Right hindlimb (tissue), 1 donor: ENCODE measurements around the gene PAPLN.
A peak's percentile ranks its signal among the peaks of the same experiment; 100 is the strongest.
"Not testable (repeated sequence)": the region's sequence is repeated elsewhere in the genome, so short reads cannot be mapped to it uniquely, and the experiment has no call there.

Experiments
- DNase-seq: peaks from one replicate; pipeline ENCODE4 v3.0.0-alpha.2; 2018

PAPLN gene, protein sequence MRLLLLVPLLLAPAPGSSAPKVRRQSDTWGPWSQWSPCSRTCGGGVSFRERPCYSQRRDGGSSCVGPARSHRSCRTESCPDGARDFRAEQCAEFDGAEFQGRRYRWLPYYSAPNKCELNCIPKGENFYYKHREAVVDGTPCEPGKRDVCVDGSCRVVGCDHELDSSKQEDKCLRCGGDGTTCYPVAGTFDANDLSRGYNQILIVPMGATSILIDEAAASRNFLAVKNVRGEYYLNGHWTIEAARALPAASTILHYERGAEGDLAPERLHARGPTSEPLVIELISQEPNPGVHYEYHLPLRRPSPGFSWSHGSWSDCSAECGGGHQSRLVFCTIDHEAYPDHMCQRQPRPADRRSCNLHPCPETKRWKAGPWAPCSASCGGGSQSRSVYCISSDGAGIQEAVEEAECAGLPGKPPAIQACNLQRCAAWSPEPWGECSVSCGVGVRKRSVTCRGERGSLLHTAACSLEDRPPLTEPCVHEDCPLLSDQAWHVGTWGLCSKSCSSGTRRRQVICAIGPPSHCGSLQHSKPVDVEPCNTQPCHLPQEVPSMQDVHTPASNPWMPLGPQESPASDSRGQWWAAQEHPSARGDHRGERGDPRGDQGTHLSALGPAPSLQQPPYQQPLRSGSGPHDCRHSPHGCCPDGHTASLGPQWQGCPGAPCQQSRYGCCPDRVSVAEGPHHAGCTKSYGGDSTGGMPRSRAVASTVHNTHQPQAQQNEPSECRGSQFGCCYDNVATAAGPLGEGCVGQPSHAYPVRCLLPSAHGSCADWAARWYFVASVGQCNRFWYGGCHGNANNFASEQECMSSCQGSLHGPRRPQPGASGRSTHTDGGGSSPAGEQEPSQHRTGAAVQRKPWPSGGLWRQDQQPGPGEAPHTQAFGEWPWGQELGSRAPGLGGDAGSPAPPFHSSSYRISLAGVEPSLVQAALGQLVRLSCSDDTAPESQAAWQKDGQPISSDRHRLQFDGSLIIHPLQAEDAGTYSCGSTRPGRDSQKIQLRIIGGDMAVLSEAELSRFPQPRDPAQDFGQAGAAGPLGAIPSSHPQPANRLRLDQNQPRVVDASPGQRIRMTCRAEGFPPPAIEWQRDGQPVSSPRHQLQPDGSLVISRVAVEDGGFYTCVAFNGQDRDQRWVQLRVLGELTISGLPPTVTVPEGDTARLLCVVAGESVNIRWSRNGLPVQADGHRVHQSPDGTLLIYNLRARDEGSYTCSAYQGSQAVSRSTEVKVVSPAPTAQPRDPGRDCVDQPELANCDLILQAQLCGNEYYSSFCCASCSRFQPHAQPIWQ

DNA sequence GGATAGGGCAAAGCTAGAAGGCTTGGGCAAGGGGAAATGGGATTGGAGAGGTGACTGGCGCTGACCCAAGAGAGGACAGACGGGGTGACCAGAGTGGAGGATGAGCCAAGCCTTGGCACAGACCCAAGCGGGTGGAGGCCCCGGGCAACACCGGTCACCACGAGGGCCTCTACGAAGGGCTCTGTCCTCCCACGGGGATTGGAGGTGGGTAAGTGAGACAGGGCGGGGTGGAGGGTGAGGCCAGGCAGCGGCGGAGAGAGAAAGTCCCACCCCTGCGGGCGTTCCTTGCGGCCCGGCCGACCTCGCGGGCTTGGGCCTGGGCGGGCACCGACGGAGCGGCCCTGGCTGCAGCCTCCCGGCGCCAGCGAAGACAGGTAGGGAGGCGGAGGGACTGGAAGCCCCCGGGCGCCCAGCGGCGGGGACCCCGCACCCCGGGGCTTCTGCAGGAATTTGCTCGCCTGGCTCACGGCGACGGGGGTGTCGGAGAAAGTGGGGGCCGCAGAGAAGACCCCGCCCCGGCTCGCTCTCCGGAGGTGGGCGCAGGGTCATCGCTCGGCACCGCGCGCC is at the start of gene PAPLN:
PAPLN (plus strand) TSS at position 288 of the 567 bp plus-strand sequence. CDS start 2,273 bp downstream, outside the sequence.
- DNase-seq = no peak

DNA sequence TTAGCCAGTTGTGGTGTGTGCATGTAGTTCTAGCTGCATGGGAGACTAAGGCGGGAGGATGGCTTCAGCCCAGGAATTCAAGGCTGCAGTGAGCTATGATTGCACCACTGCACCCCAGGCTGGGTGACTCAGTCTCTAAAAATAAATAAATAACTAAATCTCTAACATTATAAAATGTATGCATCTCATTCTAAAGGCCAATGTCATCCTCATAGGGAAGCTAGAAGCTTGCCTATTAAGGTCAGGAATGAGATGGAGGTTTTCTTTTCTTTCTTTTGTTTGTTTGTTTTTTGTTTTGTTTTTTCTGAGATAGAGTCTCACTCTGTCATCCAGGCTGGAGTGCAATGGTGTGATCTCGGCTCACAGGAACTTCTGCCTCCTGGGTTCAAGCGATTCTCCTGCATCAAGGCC is 48.8 kb upstream of the PAPLN start:
- DNase-seq = no peak

DNA sequence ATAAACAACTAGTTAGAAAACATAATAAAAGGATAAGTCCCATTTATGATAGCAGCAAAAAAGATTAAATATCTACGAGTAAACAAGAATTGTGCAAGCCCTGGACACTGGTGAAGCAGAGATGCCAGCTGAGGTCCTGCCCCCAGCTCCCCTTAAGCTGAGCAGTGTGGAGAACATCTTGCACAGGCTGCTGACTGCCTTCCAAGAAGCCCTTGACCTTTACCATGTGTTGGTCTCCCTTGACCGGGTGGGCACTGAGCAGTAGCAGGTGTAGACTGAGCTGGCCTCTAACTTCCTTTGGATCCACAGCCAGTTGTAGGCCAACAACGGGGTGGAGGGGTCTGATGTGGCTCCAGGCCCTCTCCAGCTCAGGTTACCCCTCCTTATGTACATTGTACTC is 47.7 kb upstream of the PAPLN start:
- DNase-seq = no peak

DNA sequence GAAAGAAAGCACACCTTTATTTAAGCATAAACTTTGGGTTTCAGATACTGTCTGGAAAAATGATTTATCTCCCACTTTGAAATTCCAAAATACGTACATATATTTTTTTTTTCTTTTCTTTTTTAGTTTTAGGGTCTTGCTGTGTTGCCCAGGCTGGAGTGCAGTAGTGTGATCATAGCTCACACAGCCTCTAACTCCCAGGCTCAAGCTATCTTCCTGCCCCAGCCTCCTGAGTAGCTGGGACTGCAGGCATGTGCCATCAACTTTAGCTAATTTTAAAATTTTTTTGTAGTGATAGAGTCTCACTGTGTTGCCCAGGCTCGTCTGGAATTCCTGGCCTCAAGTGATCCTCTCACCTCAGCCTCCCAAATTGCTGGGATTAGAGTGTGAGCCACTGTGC is 45.9 kb upstream of the PAPLN start:
- DNase-seq = no peak

DNA sequence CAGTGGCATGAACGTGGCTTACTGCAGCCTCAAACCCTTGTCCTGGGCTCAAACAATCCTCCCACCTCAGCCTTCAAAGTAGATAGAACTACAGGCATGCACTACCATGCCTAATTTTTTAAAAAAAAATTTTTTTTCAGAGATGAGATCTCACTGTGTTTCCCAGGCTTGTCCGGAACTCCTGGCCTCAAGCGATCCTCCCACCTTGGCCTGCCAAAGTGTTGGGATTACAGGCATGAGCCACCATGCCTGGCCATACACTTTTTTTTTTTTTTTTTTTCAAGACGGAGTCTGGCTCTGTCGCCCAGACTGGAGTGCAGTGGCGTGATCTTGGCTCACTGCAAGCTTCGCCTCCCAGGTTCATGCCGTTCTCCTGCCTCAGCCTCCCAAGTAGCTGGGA is 43.0 kb upstream of the PAPLN start:
- not testable (repeated sequence) for DNase-seq

DNA sequence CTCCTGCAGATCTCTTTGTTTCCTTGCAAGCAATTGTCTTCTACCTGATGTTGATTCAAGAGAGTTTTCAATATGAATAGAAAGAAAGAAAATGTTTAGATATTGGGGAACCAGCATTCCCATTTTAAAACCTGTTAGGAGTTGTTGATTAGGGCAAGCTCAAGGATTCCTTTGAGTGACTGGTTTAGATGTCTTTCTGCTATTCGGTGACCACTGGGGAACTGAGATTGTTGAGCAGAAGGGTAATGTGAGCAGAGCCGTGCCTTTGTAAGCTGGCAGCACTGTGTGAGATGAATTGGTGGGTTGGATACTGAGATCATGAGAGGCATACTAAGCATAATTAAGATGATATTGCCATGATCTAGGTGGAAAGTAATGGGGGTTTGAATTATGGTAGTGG is 39.1 kb upstream of the PAPLN start:
- no peak for DNase-seq

DNA sequence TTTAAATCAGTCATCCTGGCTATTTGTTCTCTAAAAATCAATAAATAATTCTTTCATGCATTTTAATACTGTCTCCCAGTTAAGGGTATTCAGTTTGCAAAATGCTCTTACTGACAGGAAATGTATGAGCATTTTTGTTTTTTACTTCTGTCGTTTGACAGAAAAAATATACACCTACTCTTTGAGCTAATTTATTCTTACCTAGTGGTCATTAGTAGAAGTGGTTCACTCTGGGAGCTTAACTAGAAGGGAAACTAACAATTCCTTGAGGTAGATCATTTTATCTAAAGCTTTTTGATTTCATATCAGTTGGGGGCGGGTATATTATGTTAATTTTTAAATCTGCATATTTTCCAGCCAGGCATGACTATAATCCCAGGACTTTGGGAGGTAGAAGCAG is 33.8 kb upstream of the PAPLN start:
- no peak for DNase-seq

DNA sequence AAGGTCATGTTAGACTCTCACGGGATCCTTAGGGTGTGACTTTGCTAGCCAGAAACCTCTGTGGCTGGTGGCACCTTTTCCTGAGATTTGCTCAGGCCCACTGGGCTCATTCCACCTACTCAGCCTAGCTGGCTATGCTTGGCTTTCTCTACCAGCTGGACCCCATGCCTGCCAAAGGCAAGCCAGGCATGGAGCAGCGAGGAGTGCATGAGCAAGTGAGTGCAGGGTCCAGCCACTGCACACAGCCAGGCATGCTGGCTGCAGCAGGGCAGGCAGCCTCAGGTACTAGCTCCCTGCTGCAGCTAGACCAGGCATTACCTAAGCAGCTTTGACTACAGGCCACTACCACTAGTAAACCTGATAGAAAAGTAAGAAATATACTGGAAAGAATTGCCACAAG is 29.7 kb upstream of the PAPLN start:
- DNase-seq = no peak

DNA sequence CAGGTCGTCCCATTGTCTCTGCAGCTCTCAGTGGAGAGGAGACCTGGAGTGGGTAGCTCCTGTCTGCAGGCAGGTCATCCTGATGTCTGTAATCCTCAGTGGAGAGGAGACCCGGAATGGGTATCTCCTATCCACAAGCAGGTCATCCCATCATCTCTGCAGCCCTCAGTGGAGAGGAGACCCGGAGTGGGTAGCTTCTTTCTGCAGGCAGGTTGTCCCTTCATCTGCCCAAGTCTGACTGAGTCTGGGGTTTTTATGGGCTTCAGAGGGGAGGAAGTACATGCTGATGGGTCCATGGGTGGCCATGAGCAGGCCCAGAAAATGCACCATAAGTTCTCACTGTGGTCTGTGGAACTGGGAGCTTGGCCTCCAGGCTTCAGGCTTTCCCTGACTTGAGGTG is 28.9 kb upstream of the PAPLN start:
- DNase-seq = no peak

DNA sequence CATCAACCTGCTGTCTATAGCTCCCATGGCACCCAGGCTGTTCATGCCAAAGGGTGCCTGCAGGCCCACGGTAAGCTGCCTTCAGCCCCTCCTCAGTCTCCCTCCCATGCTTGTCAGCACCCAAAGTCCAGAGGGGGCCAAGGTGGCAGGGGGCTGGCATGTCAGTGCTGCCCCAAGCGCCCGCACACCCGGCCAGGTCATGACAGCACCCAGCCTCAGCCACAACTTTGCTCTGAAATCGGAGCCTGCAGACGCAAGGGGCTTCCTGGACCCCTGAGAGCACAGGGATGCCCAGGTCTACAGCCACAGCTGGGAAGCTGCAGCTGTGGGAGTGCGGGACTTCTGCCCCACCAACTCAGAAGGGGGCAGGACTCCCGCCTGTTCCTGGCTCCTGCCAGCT is 28.5 kb upstream of the PAPLN start:
- DNase-seq = no peak

DNA sequence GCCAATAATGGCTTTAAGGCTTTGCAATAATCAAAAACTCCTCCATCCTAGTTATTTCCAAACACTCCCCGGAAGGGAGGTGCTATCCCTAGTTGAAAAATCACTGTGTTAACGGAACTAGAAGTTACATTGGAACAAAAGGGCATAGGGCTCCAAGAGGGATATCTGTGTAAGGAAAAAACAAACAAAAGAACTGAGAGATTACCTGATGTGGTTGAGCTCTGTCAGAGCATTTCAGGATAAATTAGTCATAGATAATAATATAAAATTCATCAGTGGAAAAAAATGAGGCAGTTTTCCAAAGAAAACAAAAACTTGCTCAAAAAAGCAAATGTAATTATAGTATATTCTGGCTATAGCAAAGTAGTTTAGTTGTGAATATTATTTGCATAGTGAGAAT is 27.4 kb upstream of the PAPLN start:
- no peak for DNase-seq

DNA sequence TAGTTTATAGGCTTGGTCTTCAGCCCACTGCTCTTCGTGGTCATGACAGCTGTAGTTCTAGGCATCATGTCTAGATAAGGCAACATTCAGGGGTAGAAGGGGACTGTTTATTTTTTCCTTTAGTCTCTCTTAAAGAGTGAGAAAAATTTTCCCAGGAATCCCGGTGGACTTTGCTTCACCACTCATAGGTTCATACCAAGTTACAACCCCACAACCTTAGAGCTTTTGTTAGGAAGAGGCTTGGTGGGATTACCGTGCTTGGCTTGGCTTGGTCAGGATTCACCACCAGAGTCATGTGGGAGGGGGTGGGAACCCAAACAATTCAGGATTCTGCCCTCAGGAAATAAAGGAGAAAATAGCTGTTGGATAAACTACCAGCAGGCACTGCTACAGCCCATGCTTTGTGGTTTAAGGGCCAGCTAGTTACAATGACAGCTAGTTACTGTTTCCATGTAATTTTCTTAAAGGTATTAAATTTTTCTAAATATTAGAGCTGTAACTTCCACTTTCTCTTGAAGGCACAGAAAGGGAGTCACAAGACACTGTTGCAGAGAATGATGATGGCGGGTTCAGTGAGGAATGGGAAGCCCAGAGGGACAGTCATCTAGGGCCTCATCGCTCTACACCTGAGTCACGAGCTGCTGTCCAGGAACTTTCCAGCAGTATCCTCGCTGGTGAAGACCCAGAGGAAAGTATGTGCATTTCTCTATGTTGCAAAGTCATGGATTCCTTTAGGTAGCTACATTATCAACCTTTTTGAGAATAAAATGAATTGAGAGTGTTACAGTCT is 25.9 kb upstream of the PAPLN start:
- DNase-seq = no peak

DNA sequence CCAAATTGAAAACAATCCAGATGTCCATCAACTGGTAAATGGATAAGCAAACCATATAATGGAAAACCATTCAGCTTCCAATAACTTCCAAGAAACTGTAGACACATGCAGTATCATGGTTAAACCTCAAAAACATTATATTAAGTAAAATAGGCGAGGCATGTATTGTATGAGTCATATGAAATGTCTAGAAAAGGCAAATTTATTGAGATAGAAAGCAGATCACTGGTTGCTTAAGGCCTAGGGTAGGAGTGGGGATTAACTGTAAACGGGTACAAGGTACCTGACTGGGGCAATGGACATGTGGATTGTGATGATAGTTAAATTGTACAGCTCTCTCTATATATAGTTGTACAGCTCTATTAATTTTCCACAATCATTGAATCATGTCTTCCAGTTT is 21.3 kb upstream of the PAPLN start:
- DNase-seq = no peak

DNA sequence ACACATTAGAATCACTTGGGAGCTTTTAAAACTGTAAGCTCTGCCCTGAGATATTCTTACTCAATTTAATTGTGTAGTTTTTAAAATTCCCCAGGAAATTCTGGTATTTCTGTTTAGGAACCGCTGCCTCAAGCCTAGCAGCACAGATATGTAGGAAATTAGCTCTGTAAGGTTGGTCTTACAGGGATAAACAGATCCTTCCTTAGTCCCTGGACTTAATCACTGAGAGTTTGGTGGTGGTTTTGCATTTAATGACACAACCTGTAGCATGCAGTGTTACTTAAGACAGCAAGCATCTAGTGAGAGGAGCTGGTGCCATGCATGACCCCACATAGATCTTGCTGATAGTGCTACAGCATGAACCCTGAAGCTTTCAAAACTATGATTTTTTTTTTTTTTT is 19.9 kb upstream of the PAPLN start:
- DNase-seq = no peak

DNA sequence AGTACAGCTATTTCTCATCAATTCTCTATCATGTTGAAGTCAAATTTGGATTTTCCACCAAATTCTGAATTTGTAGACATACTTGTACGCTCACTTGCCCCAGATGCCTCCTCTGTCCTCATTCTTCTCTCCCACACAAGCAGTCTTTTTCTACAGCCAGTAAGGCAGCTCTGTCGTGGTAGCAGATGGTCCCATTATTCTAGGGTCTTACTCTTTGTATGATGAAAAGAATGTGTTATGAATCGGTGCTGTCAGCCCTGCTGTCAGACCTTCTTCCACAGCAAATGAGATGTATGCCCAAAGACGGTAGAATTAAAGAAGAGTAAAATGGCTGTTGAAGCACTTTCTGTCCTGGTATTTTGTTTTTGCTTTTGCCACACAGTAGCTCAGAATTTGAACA is 17.2 kb upstream of the PAPLN start:
- no peak for DNase-seq

DNA sequence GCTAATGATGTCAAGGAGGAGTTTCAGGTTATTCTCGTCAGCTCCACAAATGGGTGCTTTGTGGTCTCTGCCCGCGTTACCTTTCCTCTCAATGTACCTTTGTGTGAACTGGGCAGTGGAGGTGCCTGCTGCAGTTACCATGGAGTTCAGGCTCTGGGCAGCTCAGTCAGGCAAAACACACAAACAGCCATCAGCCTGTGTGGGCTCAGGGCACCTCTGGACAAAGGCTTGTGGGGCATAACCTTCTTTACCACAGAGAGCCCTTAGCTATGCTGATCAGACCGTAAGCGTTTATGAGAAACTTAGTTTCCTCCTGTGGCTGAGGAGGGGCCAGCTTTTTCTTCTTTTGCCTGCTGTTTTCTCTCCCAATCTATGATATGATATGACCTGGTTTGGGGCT is 16.7 kb upstream of the PAPLN start:
- DNase-seq = no peak

DNA sequence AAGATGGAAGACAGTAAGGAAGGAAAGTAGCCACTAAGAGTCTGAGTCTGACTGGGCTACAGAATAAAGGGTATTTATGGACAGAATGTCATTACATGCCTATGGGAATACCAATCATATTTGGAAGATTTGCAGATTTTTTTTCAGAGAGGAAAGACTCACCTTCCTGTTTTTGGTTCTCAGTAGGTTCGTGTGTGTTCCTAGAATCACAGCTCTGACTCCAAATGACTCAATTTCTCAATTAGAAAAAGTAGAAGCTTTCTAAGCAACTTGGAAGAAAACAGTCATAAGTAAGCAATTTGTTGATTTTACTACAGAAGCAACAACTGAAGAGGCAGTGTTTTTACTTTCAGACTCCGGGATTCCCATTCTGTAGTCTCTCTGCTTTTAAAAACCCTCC is 15.4 kb upstream of the PAPLN start:
- no peak for DNase-seq

DNA sequence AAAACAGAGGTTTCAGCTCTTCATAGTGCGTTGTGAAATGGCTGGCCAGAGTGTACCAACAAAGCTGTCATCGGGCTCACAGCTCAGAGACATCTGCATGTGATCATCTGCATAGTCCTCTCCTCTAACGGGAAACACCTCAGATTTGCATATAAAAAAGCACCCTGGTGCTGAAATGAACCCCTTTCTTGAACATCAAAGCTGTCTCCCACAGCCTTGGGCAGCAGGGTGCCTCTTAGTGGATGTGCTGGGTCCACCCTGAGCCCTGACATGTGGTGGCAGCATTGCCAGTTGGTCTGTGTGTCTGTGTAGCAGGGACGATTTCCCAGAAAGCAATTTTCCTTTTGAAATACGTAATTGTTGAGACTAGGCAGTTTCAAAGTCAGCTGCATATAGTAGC is 14.3 kb upstream of the PAPLN start:
- no peak for DNase-seq

DNA sequence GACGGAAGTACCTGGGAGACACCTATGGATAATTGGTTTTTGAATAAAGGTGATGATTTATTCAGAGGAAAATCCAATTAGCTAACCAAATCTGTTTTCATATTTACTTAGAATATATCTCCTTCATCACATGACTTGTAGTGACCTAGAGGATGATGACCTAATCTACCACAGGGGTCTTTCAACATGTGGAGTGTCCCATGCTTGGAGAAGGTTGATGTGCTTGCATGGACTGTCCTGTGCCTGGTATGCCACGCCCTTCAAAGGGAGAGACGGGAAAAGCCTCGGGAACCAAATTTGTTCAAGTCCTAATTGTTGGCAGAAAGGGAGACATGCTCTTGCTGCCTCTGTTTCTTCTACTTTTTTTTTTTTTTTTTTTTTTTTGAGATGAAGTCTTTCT is 11.8 kb upstream of the PAPLN start:
- no peak for DNase-seq

DNA sequence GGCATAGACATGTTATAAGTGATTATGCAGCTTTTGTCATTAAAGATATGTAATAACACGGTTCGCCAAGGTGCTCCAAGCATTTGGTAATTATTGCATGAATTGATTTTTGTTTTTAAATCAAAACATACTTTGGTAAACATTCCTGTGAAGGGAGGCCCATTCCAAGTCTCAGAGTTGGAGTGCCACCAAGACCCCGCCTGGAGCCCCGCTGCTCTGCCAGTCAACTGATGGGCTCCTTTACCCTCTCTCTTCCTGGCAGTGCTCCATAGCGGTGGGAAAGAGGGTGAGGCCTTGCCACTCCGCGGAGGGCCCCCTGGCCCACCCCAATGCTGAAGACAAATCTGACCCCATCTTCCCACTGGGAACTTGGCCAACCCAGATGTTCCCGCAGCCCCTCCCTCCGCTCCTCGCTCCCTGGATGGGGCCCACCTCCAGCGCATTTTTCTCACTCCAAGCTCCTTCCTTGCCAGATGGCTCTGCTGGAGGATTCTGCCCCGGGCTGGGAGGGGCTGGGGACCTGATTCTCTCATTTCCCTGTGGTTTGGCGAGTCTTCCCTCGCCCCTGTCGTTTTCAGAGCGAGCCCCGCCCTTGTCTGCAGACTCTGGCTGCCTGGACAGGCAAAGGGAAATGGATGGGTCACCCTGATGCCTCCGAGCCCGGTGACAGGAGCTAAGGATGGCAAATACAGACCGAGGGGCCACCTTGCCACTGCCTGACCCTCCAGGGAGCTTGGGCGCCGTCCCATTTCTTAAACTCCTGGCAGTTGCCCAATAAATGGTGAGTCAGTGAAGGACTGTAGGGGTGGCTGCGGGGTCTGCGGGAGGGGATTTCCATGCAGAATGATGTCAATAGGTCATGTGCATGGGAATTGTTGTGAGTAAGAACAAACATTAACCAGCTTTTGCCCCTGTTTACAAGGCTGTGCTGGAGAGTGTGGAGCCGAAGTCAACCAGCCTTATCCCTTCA is 9.2 kb upstream of the PAPLN start:
- peak; percentile 89 for DNase-seq

DNA sequence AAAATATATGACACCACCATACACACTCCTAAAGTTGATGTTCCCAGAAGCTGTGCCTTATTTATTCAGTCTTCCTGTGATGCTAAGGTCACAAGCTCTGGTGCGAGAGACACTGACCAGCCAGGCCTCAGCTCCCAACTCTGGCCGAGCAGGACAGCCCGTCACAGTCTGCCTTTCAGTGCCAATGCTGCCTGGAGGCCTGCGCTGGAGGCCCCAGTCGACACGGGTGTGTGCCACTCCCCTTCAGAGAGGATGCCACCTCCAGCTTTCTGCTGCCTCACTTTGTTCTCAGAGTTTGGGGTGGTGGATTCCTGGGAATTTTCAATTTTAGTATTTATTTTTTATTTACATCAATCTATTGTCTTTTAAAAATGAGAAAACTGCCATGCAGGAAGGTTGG is 7.3 kb upstream of the PAPLN start:
- no peak for DNase-seq
